T-helper 17 cell (primary cell): ENCODE data around the gene DPH2. TPM values are rescaled to one million over a fixed set of nuclear protein-coding genes. Genes with fewer than 3 reads are reported as not detected.

ENCODE experiments used
- ATAC-seq: fragments of 150-1000 bp; cut with Tn5 transposase; 2 replicates; pipeline ENCODE4 v1.10.0; 2021; ENCODE audit warnings: mild to moderate bottlenecking, moderate library complexity
- DNase-seq, 3 donors: peaks; one replicate each; pipeline versions ENCODE4 v3.0.0 to v3.0.0-alpha.2; 2020 to 2021
- H3K9me3 ChIP-seq: one replicate; pipeline ENCODE4 v1.7.0; 2013; ENCODE audit warnings: low read length, mild to moderate bottlenecking; ENCODE audit not compliant: control insufficient read depth, poor library complexity, severe bottlenecking
- H3K27ac Mint-ChIP-seq: one replicate; pipeline ENCODE4 v1.8.0; 2022; ENCODE audit warnings: mild to moderate bottlenecking, moderate library complexity, mixed read lengths
- H3K27me3 Mint-ChIP-seq: one replicate; pipeline ENCODE4 v1.8.0; 2022; ENCODE audit warnings: mixed read lengths
- H3K36me3 Mint-ChIP-seq: one replicate; pipeline ENCODE4 v1.8.0; 2022; ENCODE audit warnings: low read depth, mixed read lengths
- H3K4me1 Mint-ChIP-seq: one replicate; pipeline ENCODE4 v1.8.0; 2022; ENCODE audit warnings: mild to moderate bottlenecking, mixed read lengths
- H3K4me3 Mint-ChIP-seq: one replicate; pipeline ENCODE4 v1.8.0; 2022; ENCODE audit warnings: mild to moderate bottlenecking, moderate library complexity, mixed read lengths
- total RNA-seq, 4 donors: library from RNA in 2 of 4; stranded (reverse) in 2 of 4; gene quantifications; one replicate each; pipeline ENCODE4 v1.2.3 and lab custom pipeline; 2022 to 2026

DPH2 gene
- total RNA-seq, 2 donors from 2014 or later = 17.7 to 24.4 TPM

GRCh38 chr1:43935711-43936427, 33.9 kb upstream of the DPH2 start:
- Mint-ChIP-seq H3K27me3 (peaks cover 41% of the 10 kb centered on the region), H3K4me3 (peak overlapping the region; percentile 36), H3K4me1 (peaks cover 20% of the 10 kb centered on the region), H3K27ac (no peak overlapping the region), H3K36me3 (peaks cover 14% of the 10 kb centered on the region)
- no peaks in the 10 kb centered on the region for H3K9me3 ChIP-seq
- DNase-seq (no peak), ATAC-seq (no peak)

DNA sequence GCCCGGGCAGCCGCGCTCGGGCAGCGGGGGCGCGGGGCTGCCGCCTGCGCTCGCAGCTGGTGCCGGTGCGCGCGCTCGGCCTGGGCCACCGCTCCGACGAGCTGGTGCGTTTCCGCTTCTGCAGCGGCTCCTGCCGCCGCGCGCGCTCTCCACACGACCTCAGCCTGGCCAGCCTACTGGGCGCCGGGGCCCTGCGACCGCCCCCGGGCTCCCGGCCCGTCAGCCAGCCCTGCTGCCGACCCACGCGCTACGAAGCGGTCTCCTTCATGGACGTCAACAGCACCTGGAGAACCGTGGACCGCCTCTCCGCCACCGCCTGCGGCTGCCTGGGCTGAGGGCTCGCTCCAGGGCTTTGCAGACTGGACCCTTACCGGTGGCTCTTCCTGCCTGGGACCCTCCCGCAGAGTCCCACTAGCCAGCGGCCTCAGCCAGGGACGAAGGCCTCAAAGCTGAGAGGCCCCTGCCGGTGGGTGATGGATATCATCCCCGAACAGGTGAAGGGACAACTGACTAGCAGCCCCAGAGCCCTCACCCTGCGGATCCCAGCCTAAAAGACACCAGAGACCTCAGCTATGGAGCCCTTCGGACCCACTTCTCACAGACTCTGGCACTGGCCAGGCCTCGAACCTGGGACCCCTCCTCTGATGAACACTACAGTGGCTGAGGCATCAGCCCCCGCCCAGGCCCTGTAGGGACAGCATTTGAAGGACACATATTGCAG, 33.2 kb upstream of the DPH2 start:
- peaks cover 20% of the 10 kb centered on the region for H3K4me1 Mint-ChIP-seq

GRCh38 chr1:43937179-43937865, 32.5 kb upstream of the DPH2 start:
- Mint-ChIP-seq H3K36me3 (peaks cover 14% of the 10 kb centered on the region), H3K27me3 (peaks cover 34% of the 10 kb centered on the region), H3K4me1 (peaks cover 20% of the 10 kb centered on the region), H3K27ac (no peak overlapping the region), H3K4me3 (no peak overlapping the region)
- no peak for ATAC-seq
- no peaks in the 10 kb centered on the region for H3K9me3 ChIP-seq
- DNase-seq = no peak

More for the DNA sequence above, 33.2 kb upstream of the DPH2 start:
- Mint-ChIP-seq H3K4me3 (peak overlapping the region; percentile 9), H3K36me3 (peaks cover 14% of the 10 kb centered on the region), H3K27ac (no peak overlapping the region), H3K27me3 (peaks cover 39% of the 10 kb centered on the region)
- no peak for ATAC-seq
- no peak for DNase-seq
- no peaks in the 10 kb centered on the region for H3K9me3 ChIP-seq

GRCh38 chr1:43938383-43938782, 31.4 kb upstream of the DPH2 start:
- Mint-ChIP-seq H3K27ac (no peak overlapping the region), H3K27me3 (peaks cover 24% of the 10 kb centered on the region), H3K4me3 (no peak overlapping the region), H3K4me1 (peaks cover 22% of the 10 kb centered on the region), H3K36me3 (peaks cover 13% of the 10 kb centered on the region)
- ATAC-seq = no peak
- no peak for DNase-seq
- H3K9me3 ChIP-seq = no peaks in the 10 kb centered on the region

GRCh38 chr1:43938892-43939587, 30.8 kb upstream of the DPH2 start:
- Mint-ChIP-seq H3K27me3 (peaks cover 21% of the 10 kb centered on the region), H3K36me3 (peaks cover 13% of the 10 kb centered on the region), H3K4me1 (peaks cover 20% of the 10 kb centered on the region), H3K27ac (no peak overlapping the region), H3K4me3 (no peak overlapping the region)
- DNase-seq = no peak
- no peak for ATAC-seq
- no peaks in the 10 kb centered on the region for H3K9me3 ChIP-seq

DNA sequence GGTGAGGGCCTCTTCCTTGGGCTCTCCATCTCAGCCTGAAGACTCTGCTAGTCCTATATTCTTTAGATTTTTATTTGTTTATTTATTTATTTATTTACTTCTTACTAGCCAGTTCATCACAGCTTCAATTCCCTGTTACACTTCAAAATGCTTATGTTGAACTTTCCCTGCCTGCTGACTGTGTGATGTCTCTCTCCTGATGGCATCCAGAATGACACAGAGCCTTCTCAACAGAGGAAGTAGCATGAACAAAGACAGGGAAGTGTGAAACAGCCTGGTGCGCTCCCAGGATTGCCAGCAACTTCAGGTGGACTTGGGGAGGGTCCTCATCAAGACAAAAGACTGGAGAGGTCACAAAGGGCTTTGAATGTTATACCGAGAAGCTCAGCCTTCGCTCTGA, 27.4 kb upstream of the DPH2 start:
- peaks cover 38% of the 10 kb centered on the region for H3K4me1 Mint-ChIP-seq
- no peak overlapping the region for H3K27ac Mint-ChIP-seq
- H3K9me3 ChIP-seq = no peaks in the 10 kb centered on the region
- H3K27me3 Mint-ChIP-seq = no peaks in the 10 kb centered on the region
- DNase-seq (no peak), ATAC-seq (no peak)
- H3K36me3 Mint-ChIP-seq = peaks cover 13% of the 10 kb centered on the region
- no peak overlapping the region for H3K4me3 Mint-ChIP-seq

- H3K4me3 Mint-ChIP-seq = peak overlapping the region; percentile 66
- H3K36me3 Mint-ChIP-seq = peaks cover 8% of the 10 kb centered on the region
- DNase-seq = no peak
- ATAC-seq = no peak
- H3K27me3 Mint-ChIP-seq = no peaks in the 10 kb centered on the region
- no peaks in the 10 kb centered on the region for H3K9me3 ChIP-seq
- H3K4me1 Mint-ChIP-seq = peaks cover 39% of the 10 kb centered on the region
- H3K27ac Mint-ChIP-seq = no peak overlapping the region
These were observed 24.9 kb upstream of the DPH2 start for GRCh38 chr1:43944860-43945259.

DNA sequence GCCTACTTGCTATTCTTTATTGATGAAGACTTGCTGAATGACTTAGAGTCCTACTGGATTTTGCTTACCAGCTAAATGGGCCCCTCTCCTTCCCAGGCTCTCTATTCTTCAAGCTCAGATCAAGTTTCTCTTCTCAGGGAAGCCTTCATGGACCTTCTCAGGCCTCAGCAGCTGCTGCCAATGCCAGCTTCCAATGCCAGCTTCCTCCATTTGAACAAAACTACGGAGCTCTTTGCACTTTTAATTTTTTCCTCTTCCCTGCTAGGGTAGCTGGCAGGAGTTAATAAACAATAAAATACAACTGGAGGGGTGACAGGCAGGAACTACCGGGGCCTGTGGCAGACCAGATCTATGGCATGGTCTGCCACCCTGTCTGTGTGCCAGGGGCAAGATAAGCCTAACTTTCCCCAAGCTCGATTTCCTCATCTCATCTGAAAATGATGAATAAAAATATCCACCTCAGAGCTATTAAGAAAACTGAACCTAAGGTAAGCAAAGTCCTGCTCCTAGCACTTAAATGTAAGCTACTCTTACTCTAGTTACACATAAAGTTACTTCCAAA, 24.1 kb upstream of the DPH2 start:
- ATAC-seq (no peak), DNase-seq (no peak)
- Mint-ChIP-seq H3K27ac (peak overlapping the region; percentile 91), H3K27me3 (no peaks in the 10 kb centered on the region), H3K4me1 (peaks cover 45% of the 10 kb centered on the region), H3K4me3 (peak overlapping the region; percentile 97), H3K36me3 (peaks cover 12% of the 10 kb centered on the region)
- no peaks in the 10 kb centered on the region for H3K9me3 ChIP-seq

DNA sequence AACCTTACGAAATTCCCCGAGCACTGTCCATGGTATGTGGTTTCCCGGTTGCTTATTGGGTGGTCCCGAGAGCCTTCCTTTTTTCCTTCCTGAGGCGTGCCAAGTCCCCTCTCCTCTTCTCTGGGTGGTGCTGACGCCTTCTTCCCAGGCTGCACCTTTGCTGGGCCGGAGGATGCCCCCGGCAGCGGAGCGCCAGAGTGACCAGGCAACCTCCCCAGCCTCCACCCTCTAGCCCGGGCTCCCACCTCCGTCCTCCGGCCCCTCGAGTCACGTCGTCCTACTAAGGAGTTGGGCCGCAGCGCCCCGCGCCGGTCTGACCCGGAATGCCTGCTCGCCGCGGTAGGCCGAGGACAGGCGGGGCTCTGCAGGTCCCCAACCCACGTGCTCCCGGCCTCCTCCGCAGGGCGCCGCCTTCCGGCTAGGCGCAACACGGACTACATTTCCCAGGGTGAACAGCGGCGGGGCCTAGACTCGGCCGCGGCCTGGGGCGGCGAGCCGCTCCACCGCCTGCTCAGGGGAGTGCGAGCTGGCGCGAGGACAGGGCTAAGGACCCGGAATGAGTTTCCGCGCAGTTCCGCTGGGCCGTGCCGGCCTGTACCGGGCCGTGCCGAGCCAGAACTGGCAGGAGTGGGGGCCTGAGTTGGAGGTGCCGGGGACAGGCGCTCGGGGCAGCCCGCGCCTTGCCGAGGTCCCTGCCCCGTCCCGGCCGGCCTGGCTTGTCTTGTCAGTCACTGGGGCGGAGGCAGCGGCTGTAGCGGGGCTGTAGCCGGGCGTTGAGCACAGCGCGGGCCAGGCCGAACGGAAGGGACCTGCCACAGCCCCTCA, 23.4 kb upstream of the DPH2 start, which contains the start of gene IPO13:
TSS of gene IPO13 (plus strand) at position 715 of the 825 bp plus-strand sequence. CDS start 651 bp downstream, outside the sequence.
- Mint-ChIP-seq H3K4me1 (peaks cover 52% of the 10 kb centered on the region), H3K36me3 (peaks cover 13% of the 10 kb centered on the region), H3K4me3 (peak within 1 kb of the TSS; percentile 97), H3K27ac (peak within 1 kb of the TSS; percentile 91), H3K27me3 (no peaks in the 10 kb centered on the region)
- peak; percentile 90 to 93 (median 90) for DNase-seq
- no peaks in the 10 kb centered on the region for H3K9me3 ChIP-seq
- ATAC-seq = peak; percentile 98

DNA sequence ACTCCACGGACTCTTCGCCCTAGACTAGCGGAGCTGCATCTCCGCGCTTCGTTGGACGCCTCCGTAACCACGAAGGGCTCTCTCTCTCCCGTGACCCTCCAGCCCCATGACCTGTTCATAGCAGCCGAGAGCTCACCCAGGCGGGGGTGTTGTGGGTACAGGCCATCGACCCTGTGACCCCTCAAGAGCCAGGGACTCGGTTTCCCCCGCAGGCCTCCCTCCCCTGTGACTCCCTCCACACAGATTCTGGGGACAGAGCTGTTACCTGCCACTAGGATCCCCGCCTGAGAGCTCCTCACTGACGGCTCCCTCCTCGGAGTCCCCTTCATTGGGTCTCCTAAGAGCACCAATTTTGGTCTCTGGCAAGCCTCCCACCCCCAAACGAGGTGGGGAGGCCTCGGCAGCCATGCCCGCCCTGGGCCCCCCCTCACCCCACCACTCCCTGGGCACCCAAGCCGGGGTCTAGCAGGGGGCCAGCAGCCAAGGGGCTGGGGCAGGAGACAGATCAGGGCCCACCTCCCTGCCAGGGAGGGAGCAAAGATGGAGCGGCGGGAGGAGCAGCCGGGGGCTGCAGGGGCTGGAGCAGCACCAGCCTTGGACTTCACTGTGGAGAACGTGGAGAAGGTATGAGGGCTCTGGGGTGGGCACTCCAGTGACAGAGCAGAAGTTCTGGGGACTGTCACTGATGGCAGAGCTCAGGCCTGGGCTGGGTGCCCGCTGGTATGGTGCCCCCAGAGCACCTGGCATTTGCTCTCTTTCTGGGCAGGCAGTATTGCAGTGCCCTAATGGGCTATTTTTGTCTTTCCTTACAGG, 22.5 kb upstream of the DPH2 start:
- peaks cover 54% of the 10 kb centered on the region for H3K4me1 Mint-ChIP-seq
- H3K27ac Mint-ChIP-seq = peak overlapping the region; percentile 91
- H3K9me3 ChIP-seq = no peaks in the 10 kb centered on the region
- DNase-seq (no peak), ATAC-seq (no peak)
- peak overlapping the region; percentile 97 for H3K4me3 Mint-ChIP-seq
- peaks cover 13% of the 10 kb centered on the region for H3K36me3 Mint-ChIP-seq
- no peaks in the 10 kb centered on the region for H3K27me3 Mint-ChIP-seq

- ATAC-seq = no peak
- H3K36me3 Mint-ChIP-seq = peaks cover 10% of the 10 kb centered on the region
- DNase-seq = no peak
- peak overlapping the region; percentile 97 for H3K4me3 Mint-ChIP-seq
- H3K9me3 ChIP-seq = no peaks in the 10 kb centered on the region
- H3K4me1 Mint-ChIP-seq = peaks cover 48% of the 10 kb centered on the region
- peak overlapping the region; percentile 91 for H3K27ac Mint-ChIP-seq
- H3K27me3 Mint-ChIP-seq = no peaks in the 10 kb centered on the region
These were observed 21.9 kb upstream of the DPH2 start for GRCh38 chr1:43947874-43948437.
